ENCODE measurements around the gene PODXL2.
A peak's percentile ranks its signal among the peaks of the same experiment; 100 is the strongest.

PODXL2 gene, protein sequence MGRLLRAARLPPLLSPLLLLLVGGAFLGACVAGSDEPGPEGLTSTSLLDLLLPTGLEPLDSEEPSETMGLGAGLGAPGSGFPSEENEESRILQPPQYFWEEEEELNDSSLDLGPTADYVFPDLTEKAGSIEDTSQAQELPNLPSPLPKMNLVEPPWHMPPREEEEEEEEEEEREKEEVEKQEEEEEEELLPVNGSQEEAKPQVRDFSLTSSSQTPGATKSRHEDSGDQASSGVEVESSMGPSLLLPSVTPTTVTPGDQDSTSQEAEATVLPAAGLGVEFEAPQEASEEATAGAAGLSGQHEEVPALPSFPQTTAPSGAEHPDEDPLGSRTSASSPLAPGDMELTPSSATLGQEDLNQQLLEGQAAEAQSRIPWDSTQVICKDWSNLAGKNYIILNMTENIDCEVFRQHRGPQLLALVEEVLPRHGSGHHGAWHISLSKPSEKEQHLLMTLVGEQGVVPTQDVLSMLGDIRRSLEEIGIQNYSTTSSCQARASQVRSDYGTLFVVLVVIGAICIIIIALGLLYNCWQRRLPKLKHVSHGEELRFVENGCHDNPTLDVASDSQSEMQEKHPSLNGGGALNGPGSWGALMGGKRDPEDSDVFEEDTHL

DNA sequence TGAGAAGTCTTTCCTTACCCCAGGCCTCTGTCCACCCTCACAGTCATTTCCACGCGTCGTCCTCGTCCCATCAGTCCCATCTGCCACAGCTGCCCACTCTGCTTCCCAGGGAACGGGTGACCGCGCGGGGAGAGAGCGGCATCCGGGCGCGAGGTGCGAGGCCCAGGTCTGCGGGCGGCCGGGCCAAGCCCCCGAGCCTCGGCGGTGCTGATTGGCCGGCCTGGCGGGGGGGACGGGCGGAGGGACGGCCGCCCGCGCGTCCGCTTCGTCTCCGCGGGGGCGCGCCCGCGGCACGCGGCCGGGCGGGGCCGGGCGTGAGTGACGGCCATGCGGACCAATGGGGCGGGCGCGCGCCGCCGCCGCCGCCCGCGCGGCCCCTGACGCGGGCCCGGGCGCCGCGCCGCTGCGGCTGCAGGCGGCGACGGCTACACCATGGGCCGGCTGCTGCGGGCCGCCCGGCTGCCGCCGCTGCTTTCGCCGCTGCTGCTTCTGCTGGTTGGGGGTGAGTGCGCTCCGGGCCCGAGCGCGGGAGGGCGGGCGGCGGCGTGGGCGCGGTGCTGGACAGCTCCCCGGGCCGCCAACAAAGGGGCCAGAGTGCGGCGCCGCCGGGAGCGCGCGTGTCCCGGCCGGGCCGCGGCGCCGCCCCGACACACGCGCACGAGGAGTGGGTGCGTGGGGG is at the start of gene PODXL2:
Gene PODXL2, plus strand, starts transcription at position 398 of the 679 bp plus-strand sequence. Its CDS starts 35 bp downstream, at position 433.
- no peak for DNase-seq (ENCODE audit: low read depth in 2 of 3, low spot score in 1 of 3)

DNA sequence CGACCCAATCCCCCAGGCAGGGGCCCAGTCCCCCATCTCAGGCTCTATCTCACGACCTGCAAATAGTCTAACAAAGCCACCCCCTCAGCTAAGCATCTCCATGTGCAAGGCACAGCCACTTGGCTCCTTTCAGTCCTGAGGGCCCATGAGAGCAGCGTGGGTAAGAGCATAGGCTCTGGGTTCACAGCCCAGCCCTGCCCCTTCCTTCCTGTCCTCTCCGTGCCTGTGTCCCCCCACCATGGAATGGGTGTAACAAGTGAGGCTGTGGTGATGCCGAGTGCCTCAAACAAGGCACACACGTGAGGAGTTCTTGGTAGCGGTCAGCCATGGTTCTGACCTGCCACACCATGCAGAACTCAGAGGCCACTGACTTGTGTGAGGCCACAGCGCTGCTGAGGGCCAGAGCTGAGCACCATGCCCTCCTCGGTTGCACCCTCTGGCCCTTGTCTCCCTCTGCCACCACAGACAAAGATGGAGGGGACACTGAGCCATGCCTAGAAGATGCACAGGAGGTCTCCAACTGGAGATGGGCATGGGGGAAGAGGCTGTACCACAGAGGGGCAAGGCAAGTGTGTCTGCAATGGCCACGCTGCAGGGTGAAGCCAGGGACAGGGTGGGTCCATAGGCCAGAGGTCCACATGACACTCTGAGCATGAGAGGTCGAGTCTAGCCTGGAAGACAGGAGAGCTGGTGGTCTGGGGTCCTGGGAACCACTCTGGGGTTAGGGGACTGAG is 48.5 kb upstream of the PODXL2 start:
- no peak for DNase-seq (ENCODE audit: low read depth in 2 of 3, low spot score in 1 of 3)

DNA sequence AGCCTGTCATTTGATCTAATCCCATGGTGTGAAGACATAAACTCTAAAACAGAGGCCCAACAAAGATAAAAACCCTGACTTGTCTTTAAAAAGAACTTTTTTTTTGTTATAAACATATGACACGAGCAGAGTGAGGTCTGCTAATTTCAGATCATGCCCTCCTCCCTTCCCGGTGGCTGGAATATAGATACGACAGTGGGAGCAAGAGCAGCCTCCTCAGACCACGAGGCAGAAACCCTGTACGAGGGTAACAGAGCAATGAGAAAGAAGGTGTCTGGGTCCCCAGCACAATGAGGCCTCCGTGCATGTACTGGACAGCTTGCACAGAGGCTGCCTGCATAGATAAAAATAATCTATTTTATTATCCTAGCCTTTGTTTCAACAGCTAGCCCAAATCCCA is 44.3 kb upstream of the PODXL2 start:
- no peak for DNase-seq (ENCODE audit: low read depth in 2 of 3, low spot score in 1 of 3)

DNA sequence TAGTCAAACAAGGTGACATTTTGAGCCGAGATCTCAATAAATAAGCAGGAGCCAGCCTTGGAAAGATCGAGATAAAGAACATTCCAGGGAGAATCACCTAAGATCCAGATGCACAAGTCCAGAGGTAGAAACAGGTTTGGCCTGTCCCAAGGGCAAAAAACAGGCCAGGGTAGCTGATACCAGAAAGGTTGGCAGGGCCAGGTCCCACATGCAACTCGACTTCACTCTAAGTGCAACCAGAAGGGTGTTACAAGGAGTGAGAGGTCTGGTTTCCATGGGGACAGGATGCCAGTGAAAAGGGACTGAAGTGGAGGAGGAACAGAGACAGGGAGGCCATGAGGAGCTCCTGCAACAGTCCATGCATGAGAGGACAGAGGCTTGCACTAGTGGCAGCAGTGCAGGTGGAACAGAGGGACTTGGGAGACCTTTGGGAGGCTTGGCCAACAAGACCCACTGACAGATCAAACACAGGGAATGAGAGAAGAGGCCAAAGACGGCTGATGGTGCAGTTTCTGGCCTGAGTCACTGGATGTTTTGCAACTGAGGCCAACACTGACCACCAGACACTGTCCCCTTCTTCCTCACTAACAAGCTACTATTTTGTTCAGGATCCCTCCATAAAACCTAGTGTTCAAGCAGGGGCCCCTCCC is 43.7 kb upstream of the PODXL2 start:
- DNase-seq (ENCODE audit: low read depth in 2 of 3, low spot score in 1 of 3) = no peak

DNA sequence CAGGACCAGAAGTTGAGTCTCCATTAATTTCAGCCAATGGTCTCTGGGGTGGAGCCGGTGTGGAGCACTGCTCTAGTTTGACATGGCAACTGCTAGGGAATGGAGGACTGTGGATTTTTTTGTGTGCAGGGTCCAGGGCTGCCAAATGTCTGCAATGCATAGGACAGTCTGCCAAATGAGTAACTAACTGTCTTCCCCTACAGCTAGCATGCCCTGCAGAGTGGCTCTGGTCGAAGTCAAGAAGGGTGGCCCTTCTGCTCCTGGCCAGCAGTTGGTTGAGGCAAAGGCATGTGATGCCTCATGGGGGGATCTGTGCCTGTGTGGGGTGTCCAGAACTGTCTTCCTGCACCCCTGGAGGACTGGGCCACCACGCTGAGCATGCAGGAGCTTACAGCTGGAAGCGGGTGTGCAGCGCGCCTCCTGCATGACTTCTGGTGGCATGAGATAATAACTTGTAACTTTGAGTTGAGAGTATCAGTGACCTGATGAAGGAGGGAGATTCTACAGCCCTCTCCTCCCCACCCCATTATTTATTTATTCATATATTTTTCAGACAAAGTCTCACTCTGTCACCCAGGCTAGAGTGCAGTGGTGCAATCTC is 43.1 kb upstream of the PODXL2 start:
- DNase-seq (ENCODE audit: low read depth in 2 of 3, low spot score in 1 of 3) = no peak

DNA sequence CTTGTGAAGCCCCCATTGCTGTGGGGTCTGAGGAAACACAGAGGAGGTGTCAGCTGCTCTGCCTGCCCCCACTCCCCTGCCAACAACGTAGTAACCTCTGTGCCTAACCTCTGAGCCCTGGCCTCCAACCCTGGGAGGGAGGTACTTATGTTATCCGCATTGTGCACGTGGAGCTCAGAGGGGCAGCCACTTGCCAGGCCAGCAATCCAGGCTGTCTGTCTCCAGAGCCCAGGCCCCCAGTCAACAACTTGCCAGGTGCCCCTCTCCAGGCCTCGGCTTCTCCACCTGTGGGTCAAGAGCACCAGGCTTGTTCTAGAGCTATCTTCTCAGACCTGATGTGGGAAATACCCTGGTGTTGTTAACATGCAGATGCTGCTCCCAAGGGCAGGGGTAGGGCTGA is 41.1 kb upstream of the PODXL2 start:
- DNase-seq (ENCODE audit: low read depth in 2 of 3, low spot score in 1 of 3) = no peak

DNA sequence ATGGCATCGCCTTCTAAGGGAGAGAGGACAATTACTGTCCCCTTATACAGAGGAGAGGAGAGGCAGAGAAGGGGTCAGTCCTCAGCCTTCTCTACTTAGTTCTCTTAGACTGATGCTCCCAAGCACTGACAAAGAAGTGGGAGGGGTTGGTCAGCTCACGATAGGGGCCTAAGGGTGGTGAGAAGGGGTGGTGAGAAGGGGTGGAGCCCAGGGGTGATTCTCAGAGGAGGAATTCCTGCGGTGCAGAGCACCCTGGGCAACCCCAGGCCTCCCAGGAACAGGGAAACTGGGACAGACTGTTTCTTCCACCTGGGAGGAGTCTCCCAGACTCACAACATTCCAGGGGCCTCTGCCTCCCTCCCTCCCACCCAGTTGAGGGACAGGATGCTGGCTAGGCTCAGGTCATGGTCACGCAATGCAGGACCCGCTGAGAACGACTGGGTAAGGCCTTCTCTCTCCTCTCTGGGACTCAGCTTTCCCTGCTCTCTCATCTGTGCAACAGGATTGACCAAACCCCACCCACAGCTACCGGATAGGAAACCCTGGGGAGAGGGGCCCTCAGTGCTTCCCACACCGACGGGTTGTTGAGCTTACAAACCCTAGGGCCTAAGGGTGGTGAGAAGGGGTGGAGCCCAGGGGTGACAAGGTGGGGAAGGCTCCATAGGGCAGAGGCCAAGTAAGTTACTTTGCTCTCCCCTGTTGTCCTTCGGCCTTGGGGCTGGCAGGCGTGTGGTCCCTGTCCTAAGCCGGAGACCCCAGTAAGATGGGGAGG is 40.0 kb upstream of the PODXL2 start:
- no peak for DNase-seq (ENCODE audit: low read depth in 2 of 3, low spot score in 1 of 3)

DNA sequence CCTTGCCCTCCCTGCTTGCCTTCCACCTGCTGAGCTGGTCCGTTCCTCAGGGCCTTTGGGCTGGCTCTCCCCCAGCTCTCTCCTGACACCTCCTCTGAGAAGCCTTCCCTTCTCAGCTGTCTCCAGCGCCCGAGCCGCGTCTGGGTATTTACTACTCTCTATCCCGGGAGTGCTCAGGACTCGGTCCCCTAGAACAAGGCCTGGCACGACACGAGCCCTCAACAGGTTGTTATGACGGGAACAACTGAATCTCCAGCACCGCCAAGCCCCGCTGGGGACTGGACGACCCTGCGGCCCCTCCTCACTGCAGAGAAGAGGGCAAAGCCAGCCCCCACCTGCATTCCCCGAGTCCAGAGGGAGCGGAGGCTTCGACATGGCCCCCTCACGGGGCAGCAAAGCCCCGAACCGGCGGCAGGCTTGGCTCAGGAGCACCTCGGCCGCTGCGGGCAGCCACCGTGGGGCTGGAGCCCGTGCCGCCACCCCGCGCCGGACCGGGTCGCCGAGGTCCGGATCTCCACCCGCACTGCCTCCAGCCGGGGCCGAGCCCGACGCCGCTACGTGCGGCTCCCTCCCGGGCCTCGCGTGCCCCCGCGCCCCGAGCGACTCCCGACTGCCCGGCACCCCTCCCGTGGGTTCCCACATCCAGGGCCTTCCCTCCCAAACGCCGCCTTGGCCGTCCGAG is 39.2 kb upstream of the PODXL2 start:
- DNase-seq (ENCODE audit: low read depth in 2 of 3, low spot score in 1 of 3) = no peak

DNA sequence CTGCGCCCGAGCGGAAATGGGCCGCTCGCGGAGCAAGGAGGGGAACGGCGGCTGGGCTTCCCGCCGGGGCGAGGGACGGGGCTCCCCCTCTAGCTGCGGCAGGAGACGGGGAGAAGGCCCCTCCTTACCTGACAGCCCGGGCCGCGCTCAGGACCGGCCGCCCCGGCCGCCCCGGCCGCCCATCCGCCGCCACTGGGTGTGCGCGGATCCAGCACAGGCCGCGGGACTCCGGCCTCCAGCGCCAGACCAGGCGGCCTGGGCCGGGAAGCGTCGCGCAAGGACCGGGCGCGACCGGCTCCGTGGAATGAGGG is 38.7 kb upstream of the PODXL2 start:
- peak in 1 of 3 donors; percentile 20 for DNase-seq (ENCODE audit: low read depth in 2 of 3, low spot score in 1 of 3)

DNA sequence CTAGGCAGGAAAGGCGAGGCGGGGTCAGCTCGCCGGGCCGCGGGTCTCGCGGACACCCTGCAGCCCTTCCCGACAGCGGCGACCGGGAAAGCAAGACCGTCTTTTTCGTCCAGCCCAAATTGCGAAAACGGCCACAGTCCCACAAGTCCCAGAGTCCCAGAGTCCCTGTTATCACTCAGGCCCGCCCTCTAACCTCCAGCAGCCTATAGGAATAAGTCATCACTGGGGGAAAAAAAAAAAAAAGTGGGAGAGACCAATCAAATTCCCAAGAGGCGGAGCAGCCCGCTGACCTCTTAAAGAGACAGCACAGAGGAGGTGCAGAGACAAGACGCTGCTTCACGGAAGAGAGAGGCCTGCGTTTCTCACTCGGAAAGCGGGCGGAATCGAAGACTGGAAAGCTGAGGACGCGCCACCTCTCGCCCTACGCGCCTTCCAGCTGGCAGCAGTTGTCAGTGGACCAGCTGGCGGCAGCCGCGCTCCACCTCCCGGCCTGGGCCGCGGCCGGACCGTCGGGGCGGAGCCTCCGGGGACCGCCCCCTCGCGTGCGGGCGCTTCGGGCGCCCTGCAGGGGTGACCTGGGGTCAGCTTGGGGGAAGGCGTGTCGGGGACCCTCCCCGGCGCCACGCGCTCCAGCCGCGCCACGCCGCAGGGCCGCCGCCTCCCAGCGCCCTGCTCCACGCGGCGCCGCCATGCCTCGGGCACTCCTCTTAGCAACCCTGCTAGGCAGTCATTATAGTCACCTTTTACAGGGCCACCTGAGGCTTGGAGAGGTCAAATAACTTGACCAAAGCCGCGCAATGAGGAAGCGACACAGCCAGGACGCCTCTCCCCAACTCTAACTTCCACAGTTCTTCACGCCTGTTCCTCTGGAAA is 38.2 kb upstream of the PODXL2 start, which contains the start of gene TPRA1:
Gene TPRA1, minus strand, starts transcription at position 141 of the 873 bp plus-strand sequence. CDS start 10,587 bp downstream, outside the sequence.
- peak; percentile 57 to 75 (median 74) for DNase-seq (ENCODE audit: low read depth in 2 of 3, low spot score in 1 of 3)

DNA sequence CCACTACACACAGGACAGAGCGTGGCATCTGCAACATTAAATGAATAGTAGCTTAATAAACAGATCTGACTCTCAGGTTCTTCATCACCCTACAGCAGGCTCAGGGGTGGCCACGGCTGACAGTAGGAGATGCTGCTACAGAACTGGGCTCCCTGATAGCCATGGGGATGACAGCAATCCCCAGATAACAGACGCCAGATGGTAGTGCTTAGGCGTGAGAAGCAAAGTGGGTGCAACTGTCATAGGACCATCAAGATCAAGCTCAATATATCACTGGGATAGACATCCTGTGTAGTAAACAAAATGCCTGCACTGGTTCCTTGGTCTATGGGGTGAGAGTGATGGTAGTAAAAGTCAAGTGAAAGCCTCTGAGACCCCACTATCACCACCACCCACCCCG is 35.8 kb upstream of the PODXL2 start:
- no peak for DNase-seq (ENCODE audit: low read depth in 2 of 3, low spot score in 1 of 3)

DNA sequence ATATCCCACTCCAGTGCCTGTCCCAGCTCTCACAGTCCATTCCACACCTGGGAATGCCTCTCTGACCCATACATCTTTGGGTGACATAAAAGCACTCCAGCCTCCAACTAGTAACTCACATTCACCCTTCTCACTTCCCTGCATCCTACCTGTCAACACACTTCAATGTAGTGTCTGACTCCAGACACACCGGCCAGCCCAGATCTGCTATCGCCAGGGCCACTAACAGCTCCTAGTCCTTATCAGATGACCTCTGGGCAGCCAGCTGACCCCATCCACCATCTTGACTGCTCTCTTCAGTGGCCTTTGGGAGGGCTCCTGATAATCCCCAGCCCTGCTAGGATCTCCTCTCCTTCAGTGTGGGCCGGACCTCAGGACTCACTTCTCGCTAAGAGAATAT is 33.7 kb upstream of the PODXL2 start:
- no peak for DNase-seq (ENCODE audit: low read depth in 2 of 3, low spot score in 1 of 3)

DNA sequence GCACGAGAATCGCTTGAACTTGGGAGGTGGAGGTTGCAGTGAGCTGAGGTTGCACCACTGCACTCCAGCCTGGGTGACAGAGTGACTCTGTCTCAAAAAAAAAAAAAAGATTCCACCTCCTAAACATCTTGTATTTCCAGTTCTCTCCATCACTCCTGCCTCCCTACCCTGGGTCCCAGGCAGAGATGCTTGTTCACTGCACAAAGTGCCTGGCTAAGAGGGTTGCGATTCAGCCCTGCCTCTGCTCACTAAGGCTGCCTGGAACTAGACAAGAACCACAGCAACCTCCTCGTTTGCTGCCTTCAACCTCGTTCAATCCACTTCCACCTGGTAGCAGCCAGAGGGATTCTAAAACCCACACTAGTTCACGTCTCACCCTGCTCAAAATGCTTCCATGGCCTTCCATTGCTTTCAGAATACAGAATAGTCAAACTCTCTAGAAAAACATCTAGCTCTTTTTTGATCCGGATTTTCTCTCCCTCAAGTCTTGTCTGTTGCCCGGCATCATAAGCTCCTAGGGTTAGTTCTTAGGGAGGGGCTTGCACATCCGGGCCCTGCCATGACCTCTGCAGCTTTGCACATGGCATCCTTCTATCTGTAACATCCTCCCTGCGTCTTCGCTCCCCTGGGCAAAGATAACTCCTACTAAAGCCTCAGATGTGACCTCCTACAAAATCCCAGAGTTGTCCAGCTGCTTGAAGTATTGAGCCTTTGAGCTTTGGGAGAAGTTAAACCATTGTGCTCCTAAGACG is 31.8 kb upstream of the PODXL2 start:
- DNase-seq (ENCODE audit: low read depth in 2 of 3, low spot score in 1 of 3) = no peak

DNA sequence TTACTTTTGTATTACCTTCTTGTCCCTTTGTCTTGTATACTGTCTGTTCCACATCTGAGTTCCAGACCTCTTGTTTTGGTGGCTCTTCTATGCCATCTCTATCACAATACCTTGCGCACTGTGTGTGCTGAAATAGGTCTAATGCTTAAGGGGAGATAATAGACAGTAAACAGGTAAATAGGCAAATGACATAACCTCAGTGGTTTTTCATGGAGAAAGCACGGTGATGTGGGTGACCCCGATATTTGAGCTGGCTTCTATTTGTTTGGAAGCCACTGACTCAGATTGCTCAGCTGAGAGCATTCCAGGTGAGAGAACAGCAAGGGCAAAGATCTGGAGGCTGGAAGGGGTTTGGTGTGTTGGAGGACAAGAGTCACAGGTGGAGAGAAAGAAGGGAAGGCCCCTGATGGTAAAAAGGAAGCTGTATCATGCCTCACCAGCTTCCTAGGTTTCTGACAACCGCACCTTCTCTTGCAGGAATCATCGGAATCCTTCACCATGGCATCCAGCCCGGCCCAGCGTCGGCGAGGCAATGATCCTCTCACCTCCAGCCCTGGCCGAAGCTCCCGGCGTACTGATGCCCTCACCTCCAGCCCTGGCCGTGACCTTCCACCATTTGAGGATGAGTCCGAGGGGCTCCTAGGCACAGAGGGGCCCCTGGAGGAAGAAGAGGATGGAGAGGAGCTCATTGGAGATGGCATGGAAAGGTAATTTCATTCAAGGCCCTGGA is 30.0 kb upstream of the PODXL2 start:
- DNase-seq (ENCODE audit: low read depth in 2 of 3, low spot score in 1 of 3) = no peak

DNA sequence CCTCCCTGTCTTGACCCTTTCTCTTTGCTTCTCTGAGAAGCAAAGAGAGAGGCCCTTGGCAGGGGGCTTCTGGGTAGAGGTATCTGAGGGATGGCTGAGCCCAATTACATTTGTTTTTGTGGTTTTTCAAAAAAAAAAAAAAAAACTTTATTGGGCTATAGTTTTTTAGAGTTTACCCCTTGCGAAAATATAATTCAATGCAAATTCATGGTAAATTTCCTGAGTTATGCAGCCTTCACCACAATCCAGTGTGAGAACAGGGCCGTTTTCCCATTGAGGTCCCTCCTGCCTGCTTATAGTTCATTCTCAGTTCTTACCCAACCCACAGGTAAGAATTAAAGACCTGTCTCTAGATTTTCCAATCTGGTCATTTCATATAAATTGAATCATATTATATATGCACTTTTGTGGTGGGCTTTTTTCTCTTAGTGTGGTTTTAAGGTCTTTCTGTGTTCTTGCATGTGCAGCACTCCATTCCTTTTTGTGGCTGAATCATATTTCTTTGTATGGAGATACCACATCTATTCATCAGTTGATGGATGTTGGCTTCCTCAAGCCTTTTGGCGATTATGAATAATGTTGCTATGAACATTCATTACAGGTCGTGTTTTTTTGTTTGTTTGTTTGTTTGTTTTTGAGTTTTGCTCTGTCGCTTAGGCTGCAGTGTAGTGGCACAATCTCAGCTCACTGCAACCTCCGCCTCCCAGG is 28.1 kb upstream of the PODXL2 start:
- DNase-seq (ENCODE audit: low read depth in 2 of 3, low spot score in 1 of 3) = no peak

DNA sequence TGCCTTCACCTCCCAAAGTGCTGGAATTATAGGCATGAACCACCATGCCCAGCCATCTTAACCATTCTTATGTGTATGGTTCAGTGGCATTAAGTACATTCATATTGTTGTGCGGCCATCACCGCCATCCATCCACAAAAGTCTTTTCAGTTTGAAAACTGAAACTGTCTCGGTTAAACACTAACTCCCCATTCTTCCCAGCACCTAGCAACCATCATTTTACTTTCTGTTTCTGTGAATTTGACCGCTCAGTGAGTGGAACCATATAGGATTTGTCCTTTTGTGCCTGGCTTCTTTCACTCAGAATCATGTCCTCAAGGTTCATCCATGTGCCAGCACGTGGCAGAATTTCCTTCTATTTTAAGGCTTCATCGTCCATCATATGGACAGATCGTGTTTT is 24.9 kb upstream of the PODXL2 start:
- no peak for DNase-seq (ENCODE audit: low read depth in 2 of 3, low spot score in 1 of 3)
